ENCODE data around the gene MKKS. TPM values are rescaled to one million over a fixed set of nuclear protein-coding genes. Genes with fewer than 3 reads are reported as not detected.

The MKKS gene
- total RNA-seq, 4 donors from 2014 or later = 15.9 to 22.4 (median 17.7) TPM

DNA sequence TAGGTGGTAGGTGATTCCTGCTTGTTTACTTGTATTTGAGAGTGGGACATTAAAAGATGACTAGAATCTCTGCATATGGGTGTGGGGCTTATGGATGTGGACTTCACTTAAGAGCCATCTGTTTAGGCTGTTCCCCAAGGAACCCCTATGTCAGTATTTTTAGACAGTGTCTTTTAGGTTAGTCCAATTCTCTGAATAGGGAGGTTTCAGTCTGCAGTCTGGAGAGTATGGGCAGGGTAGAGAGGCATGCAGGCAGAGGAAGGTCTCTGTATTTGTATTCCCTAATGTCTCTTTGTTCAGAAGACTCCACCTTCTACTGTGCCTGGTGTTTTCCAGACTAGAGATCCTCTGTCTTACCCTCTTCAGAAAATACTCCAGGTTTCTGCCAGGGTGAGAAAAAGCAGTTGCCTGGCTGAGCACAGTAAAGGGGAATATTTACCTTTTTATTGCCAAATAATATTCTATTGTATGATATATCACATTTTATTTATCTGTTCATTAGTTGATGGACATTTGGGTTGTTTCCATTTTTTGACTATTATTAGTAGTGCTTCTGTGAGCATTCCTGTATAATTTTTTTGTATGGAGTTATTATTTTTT lies 20.2 kb upstream of the MKKS start:
- TF ChIP-seq, protein P1, sequence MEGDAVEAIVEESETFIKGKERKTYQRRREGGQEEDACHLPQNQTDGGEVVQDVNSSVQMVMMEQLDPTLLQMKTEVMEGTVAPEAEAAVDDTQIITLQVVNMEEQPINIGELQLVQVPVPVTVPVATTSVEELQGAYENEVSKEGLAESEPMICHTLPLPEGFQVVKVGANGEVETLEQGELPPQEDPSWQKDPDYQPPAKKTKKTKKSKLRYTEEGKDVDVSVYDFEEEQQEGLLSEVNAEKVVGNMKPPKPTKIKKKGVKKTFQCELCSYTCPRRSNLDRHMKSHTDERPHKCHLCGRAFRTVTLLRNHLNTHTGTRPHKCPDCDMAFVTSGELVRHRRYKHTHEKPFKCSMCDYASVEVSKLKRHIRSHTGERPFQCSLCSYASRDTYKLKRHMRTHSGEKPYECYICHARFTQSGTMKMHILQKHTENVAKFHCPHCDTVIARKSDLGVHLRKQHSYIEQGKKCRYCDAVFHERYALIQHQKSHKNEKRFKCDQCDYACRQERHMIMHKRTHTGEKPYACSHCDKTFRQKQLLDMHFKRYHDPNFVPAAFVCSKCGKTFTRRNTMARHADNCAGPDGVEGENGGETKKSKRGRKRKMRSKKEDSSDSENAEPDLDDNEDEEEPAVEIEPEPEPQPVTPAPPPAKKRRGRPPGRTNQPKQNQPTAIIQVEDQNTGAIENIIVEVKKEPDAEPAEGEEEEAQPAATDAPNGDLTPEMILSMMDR (IDR thresholded peaks at IDR 0.05) = no peak
- no peak for TF ChIP-seq POLR2A (IDR thresholded peaks at IDR 0.05)
- no peak for TF ChIP-seq EP300 (IDR thresholded peaks at IDR 0.05)
- no peak for TF ChIP-seq POLR2AphosphoS5 (IDR thresholded peaks at IDR 0.05)
- H3K27ac ChIP-seq = no peak overlapping the region
- no peaks in the 10 kb centered on the region for H3K4me1 ChIP-seq
- peaks cover 0 to 9% (median 0%) of the 10 kb centered on the region in 3 donors for H3K9me3 ChIP-seq
- no peak overlapping the region for H3K4me3 ChIP-seq
- H3K27me3 ChIP-seq = no peaks in the 10 kb centered on the region
- no peak for ATAC-seq
- peaks cover 0 to 4% of the 10 kb centered on the region in 2 donors for H3K36me3 ChIP-seq

GRCh38 chr20:10453241-10453640 lies 19.2 kb upstream of the MKKS start:
- no peak overlapping the region for H3K4me3 ChIP-seq
- TF ChIP-seq, protein P1 (IDR thresholded peaks at IDR 0.05) = no peak
- no peak for TF ChIP-seq POLR2A (IDR thresholded peaks at IDR 0.05)
- TF ChIP-seq EP300 (IDR thresholded peaks at IDR 0.05) = no peak
- no peak for TF ChIP-seq POLR2AphosphoS5 (IDR thresholded peaks at IDR 0.05)
- no peak overlapping the region for H3K27ac ChIP-seq
- peaks cover 0 to 9% (median 0%) of the 10 kb centered on the region in 3 donors for H3K9me3 ChIP-seq
- no peaks in the 10 kb centered on the region for H3K27me3 ChIP-seq
- 54 to 59% methylated on average over 3 to 4 of the region's 5 CpGs for WGBS, 2 donors (ENCODE audit: low coverage in 1 of 2)
- no peak for ATAC-seq
- no peaks in the 10 kb centered on the region for H3K36me3 ChIP-seq
- H3K4me1 ChIP-seq = no peaks in the 10 kb centered on the region

DNA sequence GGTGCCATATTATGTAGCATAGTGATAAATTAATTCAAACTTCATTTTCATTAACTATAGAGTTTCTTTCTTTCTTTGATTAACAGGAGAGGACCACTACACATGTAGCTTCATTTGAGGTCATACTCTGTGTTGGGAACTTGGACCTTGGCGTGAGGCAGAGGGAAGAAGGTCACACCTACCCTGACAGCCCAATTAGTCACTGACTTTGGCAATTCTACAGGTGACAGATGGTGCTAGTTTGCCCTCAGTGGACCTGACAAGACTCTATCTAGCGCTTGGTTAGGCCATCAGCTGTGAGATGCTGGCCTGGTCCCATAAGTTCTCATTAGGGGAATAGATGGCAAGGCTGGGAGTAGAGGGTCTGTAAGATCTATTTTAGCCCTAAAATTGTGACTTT lies 15.2 kb upstream of the MKKS start:
- WGBS, 2 donors (ENCODE audit: low coverage in 1 of 2) = 100% methylated on average over 1 of the region's 2 CpGs
- no peaks in the 10 kb centered on the region for H3K27me3 ChIP-seq
- no peaks in the 10 kb centered on the region for H3K36me3 ChIP-seq
- no peak overlapping the region for H3K4me3 ChIP-seq
- TF ChIP-seq EP300 (IDR thresholded peaks at IDR 0.05) (no peak), POLR2A (IDR thresholded peaks at IDR 0.05) (no peak), POLR2AphosphoS5 (IDR thresholded peaks at IDR 0.05) (no peak)
- TF ChIP-seq, protein P1 (IDR thresholded peaks at IDR 0.05) = no peak
- H3K9me3 ChIP-seq = no peaks in the 10 kb centered on the region
- no peaks in the 10 kb centered on the region for H3K4me1 ChIP-seq
- no peak overlapping the region for H3K27ac ChIP-seq
- no peak for ATAC-seq

DNA sequence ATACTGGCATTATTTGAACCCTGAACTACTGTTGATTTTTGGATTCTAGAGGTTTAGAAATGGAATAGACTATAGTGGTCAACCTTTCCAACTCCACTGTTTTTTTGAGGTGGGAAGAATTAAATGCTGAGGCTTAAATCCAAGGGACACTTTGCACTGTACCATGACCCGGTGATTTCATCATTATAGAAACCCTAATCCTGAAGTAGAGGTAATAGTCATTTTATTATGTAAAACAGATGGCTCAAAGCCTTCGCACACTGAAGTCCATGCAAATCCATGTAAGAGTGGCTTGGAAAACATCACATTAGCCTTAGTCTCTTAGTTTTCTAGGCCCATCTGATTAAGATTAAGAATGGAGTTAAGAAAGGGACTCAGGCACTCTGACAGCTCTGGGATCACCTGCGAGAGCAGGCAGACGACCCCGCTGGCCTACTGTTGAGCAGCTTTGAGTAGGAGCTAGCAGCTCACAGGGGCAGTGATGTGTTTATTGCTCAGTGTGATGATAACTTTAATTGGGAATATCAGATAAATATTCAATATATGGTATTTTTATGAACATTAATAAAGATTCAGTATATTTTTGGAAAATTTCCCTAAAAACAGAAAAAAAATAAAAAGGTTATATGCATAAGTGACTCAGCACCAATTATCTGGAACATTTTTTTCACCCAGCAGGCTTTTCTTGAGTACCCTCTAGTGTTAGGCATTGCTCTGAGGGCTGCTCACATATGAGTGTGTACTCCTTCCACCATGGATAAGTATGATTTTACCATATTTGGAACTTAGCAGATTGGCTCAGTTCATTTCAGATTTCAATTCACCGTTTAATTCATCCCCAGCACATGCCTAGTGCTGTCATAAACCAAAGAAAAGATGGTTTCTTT lies 14.5 kb upstream of the MKKS start:
- Histone ChIP-seq H3K4me1 (no peaks in the 10 kb centered on the region), H3K27ac (no peak overlapping the region), H3K4me3 (no peak overlapping the region), H3K9me3 (no peaks in the 10 kb centered on the region), H3K36me3 (no peaks in the 10 kb centered on the region), H3K27me3 (no peaks in the 10 kb centered on the region)
- WGBS, 2 donors (ENCODE audit: low coverage in 1 of 2) = 86 to 94% methylated on average over 4 to 6 of the region's 6 CpGs
- no peak for TF ChIP-seq POLR2A (IDR thresholded peaks at IDR 0.05)
- TF ChIP-seq EP300 (IDR thresholded peaks at IDR 0.05) = no peak
- no peak for TF ChIP-seq POLR2AphosphoS5 (IDR thresholded peaks at IDR 0.05)
- ATAC-seq = no peak

DNA sequence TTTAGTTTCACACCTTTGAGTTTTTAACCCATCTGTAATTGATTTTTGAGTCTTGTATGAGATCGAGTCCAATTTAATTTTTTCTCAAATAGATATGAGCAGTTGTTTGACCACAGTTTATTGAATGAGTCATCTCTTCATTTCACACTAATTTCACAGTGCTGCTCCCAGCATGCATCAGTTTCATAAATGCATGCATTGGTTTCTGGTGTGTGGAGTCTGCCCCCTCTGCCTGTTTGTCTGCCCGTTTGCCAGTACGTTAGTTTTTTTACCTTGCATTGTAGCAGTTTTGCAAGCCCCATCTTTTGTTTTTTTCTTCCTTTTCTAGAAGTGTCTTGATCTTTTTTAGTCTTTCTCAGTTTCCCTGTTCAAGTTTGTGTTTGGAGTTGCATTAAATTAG lies 13.0 kb upstream of the MKKS start:
- ATAC-seq = no peak
- Histone ChIP-seq H3K9me3 (no peaks in the 10 kb centered on the region), H3K27me3 (no peaks in the 10 kb centered on the region), H3K4me1 (no peaks in the 10 kb centered on the region), H3K36me3 (no peaks in the 10 kb centered on the region), H3K27ac (no peak overlapping the region), H3K4me3 (no peak overlapping the region)
- 24 to 32% methylated on average over 3 of the region's 3 CpGs for WGBS, 2 donors (ENCODE audit: low coverage in 1 of 2)
- TF ChIP-seq EP300 (IDR thresholded peaks at IDR 0.05) (no peak), POLR2A (IDR thresholded peaks at IDR 0.05) (no peak), POLR2AphosphoS5 (IDR thresholded peaks at IDR 0.05) (no peak)
- TF ChIP-seq, protein P1 (IDR thresholded peaks at IDR 0.05) = no peak
